Measurements from ENCODE around the gene PRRT4. TPM values are rescaled to one million over a fixed set of nuclear protein-coding genes. Genes with fewer than 3 reads are reported as not detected.

The PRRT4 gene
- total and polyA plus RNA-seq, 9 of the 15 experiments (the other 6 are each of a cell fraction or from before 2014, with no cell fraction given) = not detected

DNA sequence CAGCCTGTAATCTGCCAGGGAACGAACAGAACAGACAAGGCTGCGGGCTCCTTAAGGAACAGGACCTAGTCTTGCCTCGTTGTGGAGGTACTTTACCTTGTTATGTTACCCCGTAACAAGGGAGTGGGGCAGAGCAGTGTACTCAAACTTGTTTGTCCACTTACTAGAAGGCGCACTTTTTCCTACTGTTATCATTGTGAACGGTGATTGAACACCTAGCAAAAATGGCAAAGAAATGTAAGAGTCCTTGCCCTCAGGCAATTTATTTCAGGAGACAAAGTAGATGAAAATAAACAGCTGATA lies 48.9 kb upstream of the PRRT4 start (continued):
- TF ChIP-seq ZNF778 (CRISPR knock-in tag; IDR thresholded peaks at IDR 0.05) (no peak), TEAD1 (CRISPR knock-in tag; IDR thresholded peaks at IDR 0.05) (no peak), ARNT (IDR thresholded peaks at IDR 0.05) (0 out of 4 replicates have a peak, but pooled peaks of 1 of the 2 experiments have one; percentile 40), HMG20B (CRISPR knock-in tag; IDR thresholded peaks at IDR 0.05) (no peak), ARHGAP35 (IDR thresholded peaks at IDR 0.05; ENCODE audit: partially characterized antibody) (no peak)

DNA sequence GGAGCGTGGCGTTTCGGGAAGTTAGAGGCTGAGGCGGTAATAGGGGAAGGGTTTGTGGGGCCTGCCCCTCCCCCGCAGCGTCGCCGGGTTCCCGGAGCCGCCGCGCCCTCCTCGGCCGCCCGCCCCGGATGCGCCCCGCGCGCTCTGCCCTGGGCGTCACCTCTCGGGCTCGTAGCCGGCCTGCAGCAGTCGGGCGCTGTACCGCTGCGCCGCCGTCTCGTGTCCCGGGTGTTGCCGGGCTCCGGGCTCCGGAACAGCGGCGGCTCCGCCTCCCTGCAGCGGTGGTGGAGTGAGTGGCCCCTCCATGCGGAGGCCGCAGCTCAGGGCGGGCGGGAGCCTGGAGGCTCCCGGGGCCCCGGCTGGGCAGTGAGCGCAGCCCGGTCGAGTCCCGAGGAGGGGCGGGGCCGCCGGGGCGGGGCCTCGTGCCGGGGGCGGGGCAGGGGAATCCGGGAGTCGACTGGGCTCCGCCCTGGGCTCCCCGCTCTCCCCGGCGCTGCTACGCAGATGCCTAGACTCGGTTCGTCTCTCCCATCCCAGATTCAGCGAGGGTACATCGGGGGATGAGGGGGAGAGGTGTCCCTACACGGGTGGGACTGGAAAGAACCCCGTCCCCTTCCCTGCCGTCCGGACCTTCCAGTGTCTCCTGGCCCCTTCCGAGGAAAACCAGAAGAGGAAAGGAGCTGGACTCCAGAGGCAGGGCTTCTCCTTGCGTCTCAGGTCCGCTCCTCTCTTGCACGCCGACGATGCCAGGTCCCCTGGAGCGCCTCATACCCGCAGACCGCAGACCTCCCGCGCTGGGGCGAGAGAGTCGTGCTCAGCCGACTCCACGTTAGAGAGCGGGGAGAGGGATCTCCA lies 48.3 kb upstream of the PRRT4 start, which contains the start of gene IMPDH1:
TSS of gene IMPDH1 (minus strand) at position 387 of the 855 bp plus-strand sequence. CDS start at position 306, 81 bp downstream.
- Histone ChIP-seq H3K4me2 (ENCODE audit: insufficient read depth, low read length) (peak within 1 kb of the TSS; percentile 96), H4K20me1 (replicated peaks; ENCODE audit: control insufficient read depth, insufficient read depth, low read length) (no peaks in the 10 kb centered on the region), H3K9me1 (ENCODE audit: control insufficient read depth, insufficient read depth, low read length) (no peaks in the 10 kb centered on the region), H3K27ac (ENCODE audit: extremely low read depth, low read depth, low read length) (peak within 1 kb of the TSS; percentile 72), H3K9ac (ENCODE audit: insufficient read depth in 1 of 2, low read depth in 2 of 2, low read length in 2 of 2) (peak within 1 kb of the TSS; percentile 79 to 94), H3K36me3 (ENCODE audit: control insufficient read depth, insufficient read depth, low read length) (no peaks in the 10 kb centered on the region), H2AFZ (ENCODE audit: low read depth, low read length) (peak within 1 kb of the TSS; percentile 97), H3K9me3 (replicated peaks; ENCODE audit: control insufficient read depth, insufficient read depth, low read depth, low read length) (no peaks in the 10 kb centered on the region), H3K4me1 (replicated peaks in 1 of 2; ENCODE audit: control insufficient read depth in 2 of 2, insufficient read depth in 2 of 2, low read length in 2 of 2) (peaks cover 41 to 55% of the 10 kb centered on the region in 2 experiments), H3K79me2 (ENCODE audit: control insufficient read depth, insufficient read depth, low read length) (peaks cover 15% of the 10 kb centered on the region), H3K4me3 (peak within 1 kb of the TSS; percentile 49), H3K27me3 (ENCODE audit: control insufficient read depth in 2 of 2, insufficient read depth in 2 of 2, low read length in 2 of 2) (no peaks in the 10 kb centered on the region)
- intact Hi-C loops (cut with micrococcal nuclease) = no loop called here
- under 1% methylated on average over 79 of the region's 87 CpGs for WGBS (ENCODE audit: insufficient coverage, low coverage, missing lambda C conversion rate)
- ATAC-seq (peak; percentile 89), DNase-seq (ENCODE audit: extremely low read depth in 1 of 4, low spot score in 3 of 4) (peak; percentile 89 to 100 (median 99)), FAIRE-seq (peak; percentile 40)
- POLR2A ChIA-PET = interaction anchor here (0.5 to 2.7 kb wide), 6 partner anchors 9 to 470 kb away, joined by 3 to 10 read pairs (median 3); partner anchors contain the start of gene RBM28
- in situ Hi-C loops (cut with MboI) = no loop called here
- BruUV-seq (replicated peaks) = TSS peak; percentile 78
- CTCF ChIA-PET (ENCODE audit: low intra/inter-chr PET ratio) = interaction anchor here (0.7 kb wide), 1 partner anchor 17 kb away, joined by 3 read pairs; no protein-coding TSS in a partner anchor
- TF ChIP-seq, protein P1, sequence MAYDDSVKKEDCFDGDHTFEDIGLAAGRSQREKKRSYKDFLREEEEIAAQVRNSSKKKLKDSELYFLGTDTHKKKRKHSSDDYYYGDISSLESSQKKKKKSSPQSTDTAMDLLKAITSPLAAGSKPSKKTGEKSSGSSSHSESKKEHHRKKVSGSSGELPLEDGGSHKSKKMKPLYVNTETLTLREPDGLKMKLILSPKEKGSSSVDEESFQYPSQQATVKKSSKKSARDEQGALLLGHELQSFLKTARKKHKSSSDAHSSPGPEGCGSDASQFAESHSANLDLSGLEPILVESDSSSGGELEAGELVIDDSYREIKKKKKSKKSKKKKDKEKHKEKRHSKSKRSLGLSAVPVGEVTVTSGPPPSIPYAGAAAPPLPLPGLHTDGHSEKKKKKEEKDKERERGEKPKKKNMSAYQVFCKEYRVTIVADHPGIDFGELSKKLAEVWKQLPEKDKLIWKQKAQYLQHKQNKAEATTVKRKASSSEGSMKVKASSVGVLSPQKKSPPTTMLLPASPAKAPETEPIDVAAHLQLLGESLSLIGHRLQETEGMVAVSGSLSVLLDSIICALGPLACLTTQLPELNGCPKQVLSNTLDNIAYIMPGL (CRISPR knock-in tag; IDR thresholded peaks at IDR 0.05) = peak; percentile 26; the same call in 1 of the 2 replicates
- no peak for TF ChIP-seq TSC22D4 (tag; IDR thresholded peaks at IDR 0.05)
- TF ChIP-seq, protein P2, sequence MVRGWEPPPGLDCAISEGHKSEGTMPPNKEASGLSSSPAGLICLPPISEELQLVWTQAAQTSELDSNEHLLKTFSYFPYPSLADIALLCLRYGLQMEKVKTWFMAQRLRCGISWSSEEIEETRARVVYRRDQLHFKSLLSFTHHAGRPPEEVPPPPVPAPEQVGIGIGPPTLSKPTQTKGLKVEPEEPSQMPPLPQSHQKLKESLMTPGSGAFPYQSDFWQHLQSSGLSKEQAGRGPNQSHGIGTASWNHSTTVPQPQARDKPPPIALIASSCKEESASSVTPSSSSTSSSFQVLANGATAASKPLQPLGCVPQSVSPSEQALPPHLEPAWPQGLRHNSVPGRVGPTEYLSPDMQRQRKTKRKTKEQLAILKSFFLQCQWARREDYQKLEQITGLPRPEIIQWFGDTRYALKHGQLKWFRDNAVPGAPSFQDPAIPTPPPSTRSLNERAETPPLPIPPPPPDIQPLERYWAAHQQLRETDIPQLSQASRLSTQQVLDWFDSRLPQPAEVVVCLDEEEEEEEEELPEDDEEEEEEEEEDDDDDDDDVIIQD (CRISPR knock-in tag; IDR thresholded peaks at IDR 0.05) = 0 out of 2 replicates have a peak, but pooled peaks have one; percentile 66

Measured in K562 (cell line).